Activated CD8-positive, alpha-beta T cell treated with anti-CD3 and anti-CD28 coated beads for 36 hours (primary cell): ENCODE data around the gene TMEM229B. TPM values are rescaled to one million over a fixed set of nuclear protein-coding genes. Genes with fewer than 3 reads are reported as not detected.

Source experiments
- ATAC-seq: fragments of 200-7000 bp; cut with Tn5 transposase; one replicate; pipeline ENCODE4 v1.10.0; 2021; ENCODE audit warnings: mild to moderate bottlenecking, moderate library complexity
- CTCF ChIA-PET: fragments of 350-600 bp; sonication (Branson Sonifier 250); formaldehyde crosslinking; loops from one replicate; lab custom pipeline; 2021; ENCODE audit warnings: antibody characterized with exemption; lab: Charles Lee
- POLR2A ChIA-PET: fragments of 350-600 bp; sonication (Branson Sonifier 250); formaldehyde crosslinking; loops from one replicate; lab custom pipeline; 2021; ENCODE audit warnings: antibody characterized with exemption; lab: Charles Lee
- DNase-seq: peaks from one replicate; pipeline ENCODE4 v3.0.0-alpha.2; 2020
- H3K27ac Mint-ChIP-seq: one replicate; pipeline ENCODE4 v1.8.0; 2021; ENCODE audit warnings: mild to moderate bottlenecking, mixed read lengths
- H3K27me3 Mint-ChIP-seq: one replicate; pipeline ENCODE4 v1.8.0; 2021; ENCODE audit warnings: mixed read lengths
- H3K36me3 Mint-ChIP-seq: one replicate; pipeline ENCODE4 v1.8.0; 2021; ENCODE audit warnings: low read depth, mixed read lengths
- H3K4me1 Mint-ChIP-seq: one replicate; pipeline ENCODE4 v1.8.0; 2021; ENCODE audit warnings: low read depth, mixed read lengths
- H3K4me3 Mint-ChIP-seq: one replicate; pipeline ENCODE4 v1.8.0; 2021; ENCODE audit warnings: mild to moderate bottlenecking, moderate library complexity, mixed read lengths
- H3K9me3 Mint-ChIP-seq: one replicate; pipeline ENCODE4 v1.8.0; 2021; ENCODE audit warnings: mixed read lengths
- intact Hi-C: fragments of 100-400 bp; cut with micrococcal nuclease; formaldehyde crosslinking; loops from one replicate; pipeline ENCODE4 v1.10.0; 2022
- total RNA-seq, 2 experiments: library from RNA; stranded (reverse); gene quantifications; one replicate each; pipeline ENCODE4 v1.2.3, GENCODE V29; 2021
- TF ChIP-seq, protein P1 (sequence below): fragments of 200-600 bp; IDR thresholded peaks from one replicate; pipeline ENCODE4 v1.8.0; 2022; ENCODE audit warnings: antibody characterized with exemption, mild to moderate bottlenecking

The TMEM229B gene
- total RNA-seq: 1 to 10 TPM; 1.6 to 2.3 TPM

- Mint-ChIP-seq H3K4me3 (peak within 1 kb of the TSS; percentile 76), H3K4me1 (peaks cover 64% of the 10 kb centered on the region)
- CTCF ChIA-PET: interaction anchor here (0.9 to 3.8 kb wide), 7 partner anchors 20 to 128 kb away, joined by 3 to 17 read pairs (median 5); partner anchors contain the start of genes ATP6V1D and EIF2S1
Observed at GRCh38 chr14:67487937-67488893, at the start of gene TMEM229B. TMEM229B (minus strand) TSS chr14:67488721; CDS start chr14:67473923, 14,798 bp downstream.

DNA sequence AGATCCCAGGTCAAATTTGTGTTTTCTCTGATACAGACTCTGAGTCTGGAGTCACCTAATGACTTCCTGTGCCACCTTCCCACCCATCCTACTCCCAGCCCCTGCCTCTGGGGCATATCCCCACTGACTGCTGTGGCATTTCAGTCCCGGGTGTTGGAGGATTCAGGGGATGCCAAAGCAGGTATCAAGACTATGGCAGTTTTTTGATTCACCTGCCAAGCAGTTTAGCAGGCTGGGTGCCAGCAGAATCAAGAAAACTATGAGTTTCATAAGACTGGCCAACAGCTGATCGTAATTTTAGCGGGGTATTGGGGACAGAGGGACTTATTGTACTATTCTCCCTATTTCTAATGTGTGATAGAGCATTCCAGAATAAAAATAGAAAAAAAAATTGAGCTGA lies 49.2 kb upstream of the TMEM229B start:
- H3K4me1 Mint-ChIP-seq: peaks cover 8% of the 10 kb centered on the region
- ChIA-PET CTCF (interaction anchor here (2.3 kb wide), 1 partner anchor 11 kb away, joined by 13 read pairs; no protein-coding TSS in a partner anchor), POLR2A (no interaction called here)

More at GRCh38 chr14:67487937-67488893, at the start of gene TMEM229B:
- peaks cover 18% of the 10 kb centered on the region for H3K36me3 Mint-ChIP-seq
- ATAC-seq: peak; percentile 96
- peak; percentile 91 for DNase-seq
- H3K27me3 Mint-ChIP-seq: no peaks in the 10 kb centered on the region
- H3K9me3 Mint-ChIP-seq: peaks cover 9% of the 10 kb centered on the region
- intact Hi-C loops: no loop called here
- peak within 1 kb of the TSS; percentile 95 for H3K27ac Mint-ChIP-seq
- TF ChIP-seq, protein P1, sequence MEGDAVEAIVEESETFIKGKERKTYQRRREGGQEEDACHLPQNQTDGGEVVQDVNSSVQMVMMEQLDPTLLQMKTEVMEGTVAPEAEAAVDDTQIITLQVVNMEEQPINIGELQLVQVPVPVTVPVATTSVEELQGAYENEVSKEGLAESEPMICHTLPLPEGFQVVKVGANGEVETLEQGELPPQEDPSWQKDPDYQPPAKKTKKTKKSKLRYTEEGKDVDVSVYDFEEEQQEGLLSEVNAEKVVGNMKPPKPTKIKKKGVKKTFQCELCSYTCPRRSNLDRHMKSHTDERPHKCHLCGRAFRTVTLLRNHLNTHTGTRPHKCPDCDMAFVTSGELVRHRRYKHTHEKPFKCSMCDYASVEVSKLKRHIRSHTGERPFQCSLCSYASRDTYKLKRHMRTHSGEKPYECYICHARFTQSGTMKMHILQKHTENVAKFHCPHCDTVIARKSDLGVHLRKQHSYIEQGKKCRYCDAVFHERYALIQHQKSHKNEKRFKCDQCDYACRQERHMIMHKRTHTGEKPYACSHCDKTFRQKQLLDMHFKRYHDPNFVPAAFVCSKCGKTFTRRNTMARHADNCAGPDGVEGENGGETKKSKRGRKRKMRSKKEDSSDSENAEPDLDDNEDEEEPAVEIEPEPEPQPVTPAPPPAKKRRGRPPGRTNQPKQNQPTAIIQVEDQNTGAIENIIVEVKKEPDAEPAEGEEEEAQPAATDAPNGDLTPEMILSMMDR: no peak
- POLR2A ChIA-PET: interaction anchor here (0.9 to 2.5 kb wide), 8 partner anchors 10 to 83 kb away, joined by 3 to 9 read pairs (median 3); no protein-coding TSS in a partner anchor

GRCh38 chr14:67536087-67536486 lies 47.6 kb upstream of the TMEM229B start:
- Mint-ChIP-seq H3K36me3 (no peaks in the 10 kb centered on the region), H3K27me3 (peaks cover 25% of the 10 kb centered on the region), H3K9me3 (no peaks in the 10 kb centered on the region), H3K4me3 (no peak overlapping the region), H3K27ac (no peak overlapping the region), H3K4me1 (peaks cover 2% of the 10 kb centered on the region)
- CTCF ChIA-PET: interaction anchor here (0.7 to 1.9 kb wide), 3 partner anchors 10 to 168 kb away, joined by 3 to 13 read pairs (median 3); no protein-coding TSS in a partner anchor
- TF ChIP-seq, protein P1: no peak
- ATAC-seq: no peak
- POLR2A ChIA-PET: interaction anchor here (1.1 kb wide), 1 partner anchor 9 kb away, joined by 3 read pairs; no protein-coding TSS in a partner anchor
- no peak for DNase-seq
- intact Hi-C loops: no loop called here

More for the DNA sequence above, 49.2 kb upstream of the TMEM229B start:
- Mint-ChIP-seq H3K27ac (no peak overlapping the region), H3K9me3 (no peaks in the 10 kb centered on the region), H3K4me3 (no peak overlapping the region), H3K36me3 (no peaks in the 10 kb centered on the region), H3K27me3 (peaks cover 20% of the 10 kb centered on the region)
- TF ChIP-seq, protein P1: no peak
- DNase-seq: no peak
- ATAC-seq: no peak
- intact Hi-C loops: no loop called here

DNA sequence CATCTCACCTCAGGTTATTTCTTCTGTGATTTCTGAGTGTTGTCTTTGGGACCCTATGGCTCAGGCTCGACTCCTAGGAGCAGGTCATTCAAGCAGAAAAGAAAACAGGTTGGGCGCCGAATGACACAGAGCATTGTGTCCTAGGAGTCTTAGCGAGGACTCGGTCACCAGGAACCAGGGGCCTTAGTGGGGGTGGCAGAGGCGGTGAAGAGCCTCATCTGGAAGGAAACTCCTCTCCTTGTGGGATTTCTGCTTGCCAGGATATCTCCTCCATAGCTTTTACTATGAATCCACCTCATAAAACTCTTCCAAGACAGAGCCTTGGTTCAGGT lies 45.2 kb upstream of the TMEM229B start:
- Mint-ChIP-seq H3K4me1 (peaks cover 2% of the 10 kb centered on the region), H3K27ac (no peak overlapping the region), H3K36me3 (no peaks in the 10 kb centered on the region), H3K27me3 (peaks cover 23% of the 10 kb centered on the region), H3K9me3 (no peaks in the 10 kb centered on the region), H3K4me3 (peak overlapping the region; percentile 54)
- ATAC-seq (no peak), DNase-seq (peak; percentile 6)
- ChIA-PET POLR2A (no interaction called here), CTCF (interaction anchor here (0.9 to 5.7 kb wide), 8 partner anchors 9 to 171 kb away, joined by 3 to 50 read pairs (median 4); no protein-coding TSS in a partner anchor)
- TF ChIP-seq, protein P1: no peak
- intact Hi-C loops: no loop called here
